Activated T-cell treated with anti-CD3 and anti-CD28 coated beads, Interleukin-2, amount 50 U/mL, for 24 hours (primary cell): ENCODE data around the gene DESI2.
"Not testable (repeated sequence)": the region's sequence is repeated elsewhere in the genome, so short reads cannot be mapped to it uniquely, and the experiment has no call there.

ENCODE experiments used
- DNase-seq: peaks from one replicate; pipeline ENCODE4 v3.0.0-alpha.2; 2020
- H3K27ac Mint-ChIP-seq: 2 replicates; pipeline ENCODE4 v1.8.0; 2020; ENCODE audit warnings: mild to moderate bottlenecking, mixed read lengths
- H3K27me3 Mint-ChIP-seq: 2 replicates; pipeline ENCODE4 v1.8.0; 2020; ENCODE audit warnings: mixed read lengths
- H3K36me3 Mint-ChIP-seq: 2 replicates; pipeline ENCODE4 v1.8.0; 2020; ENCODE audit warnings: low read depth, mixed read lengths
- H3K4me1 Mint-ChIP-seq: 2 replicates; pipeline ENCODE4 v1.8.0; 2020; ENCODE audit warnings: low read depth, mixed read lengths
- H3K4me3 Mint-ChIP-seq: 2 replicates; pipeline ENCODE4 v1.8.0; 2020; ENCODE audit warnings: mild to moderate bottlenecking, moderate library complexity, mixed read lengths
- H3K9me3 Mint-ChIP-seq: 2 replicates; pipeline ENCODE4 v1.8.0; 2020; ENCODE audit warnings: mixed read lengths

The DESI2 gene

DNA sequence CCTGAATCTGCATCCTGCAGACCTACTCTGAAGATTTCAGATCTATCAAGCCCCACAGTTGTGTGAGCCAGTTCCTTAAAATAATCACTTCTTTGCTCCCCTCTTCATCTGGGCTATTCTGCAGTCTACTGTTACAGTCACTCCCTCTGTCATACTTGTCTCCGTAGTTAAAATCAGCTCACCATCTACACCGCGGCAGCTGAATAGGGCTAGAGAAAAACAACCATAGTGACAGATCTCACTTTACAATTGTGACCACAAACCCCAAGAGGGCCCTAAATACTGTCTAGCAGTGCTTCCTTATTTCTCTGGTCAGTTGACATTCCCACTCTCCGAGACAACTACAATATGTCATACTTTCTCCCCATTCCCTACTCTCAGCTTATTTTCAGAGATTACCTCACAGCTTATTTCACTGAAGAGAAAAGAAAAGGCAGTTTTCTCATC, 12.9 kb downstream of the DESI2 start:
- Mint-ChIP-seq H3K36me3 (peaks cover 22% of the 10 kb centered on the region), H3K4me1 (peaks cover 26% of the 10 kb centered on the region), H3K4me3 (no peak overlapping the region), H3K27ac (no peak overlapping the region), H3K27me3 (no peaks in the 10 kb centered on the region), H3K9me3 (no peaks in the 10 kb centered on the region)
- no peak for DNase-seq

GRCh38 chr1:244666672-244667418, 13.9 kb downstream of the DESI2 start:
- H3K27me3 Mint-ChIP-seq, H3K27ac Mint-ChIP-seq, H3K9me3 Mint-ChIP-seq, H3K4me3 Mint-ChIP-seq, DNase-seq: not testable (repeated sequence)
- peaks cover 26% of the 10 kb centered on the region for H3K4me1 Mint-ChIP-seq
- peaks cover 28% of the 10 kb centered on the region for H3K36me3 Mint-ChIP-seq

DNA sequence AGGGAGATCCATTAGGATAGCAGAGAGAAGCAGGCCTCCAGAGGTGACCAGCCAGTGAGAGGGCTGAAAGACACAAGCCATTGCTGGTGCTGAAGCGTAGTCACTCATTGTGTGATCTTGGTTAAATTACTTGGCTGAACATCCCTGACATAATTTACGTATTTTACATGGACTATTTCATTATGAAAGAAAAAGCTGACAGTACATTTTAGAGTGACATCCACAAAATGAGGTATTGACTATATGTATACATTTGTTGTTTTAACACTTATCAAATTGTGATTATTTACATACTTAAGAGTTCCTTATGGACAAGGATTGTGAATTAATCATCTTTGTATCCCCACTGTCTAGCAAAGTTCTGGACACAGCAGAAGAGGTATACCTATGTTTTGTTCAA, 14.9 kb downstream of the DESI2 start:
- H3K4me3 Mint-ChIP-seq = no peak overlapping the region
- H3K27me3 Mint-ChIP-seq = no peaks in the 10 kb centered on the region
- no peak for DNase-seq
- H3K4me1 Mint-ChIP-seq = peaks cover 21% of the 10 kb centered on the region
- peaks cover 30% of the 10 kb centered on the region for H3K36me3 Mint-ChIP-seq
- H3K27ac Mint-ChIP-seq = no peak overlapping the region
- H3K9me3 Mint-ChIP-seq = no peaks in the 10 kb centered on the region

DNA sequence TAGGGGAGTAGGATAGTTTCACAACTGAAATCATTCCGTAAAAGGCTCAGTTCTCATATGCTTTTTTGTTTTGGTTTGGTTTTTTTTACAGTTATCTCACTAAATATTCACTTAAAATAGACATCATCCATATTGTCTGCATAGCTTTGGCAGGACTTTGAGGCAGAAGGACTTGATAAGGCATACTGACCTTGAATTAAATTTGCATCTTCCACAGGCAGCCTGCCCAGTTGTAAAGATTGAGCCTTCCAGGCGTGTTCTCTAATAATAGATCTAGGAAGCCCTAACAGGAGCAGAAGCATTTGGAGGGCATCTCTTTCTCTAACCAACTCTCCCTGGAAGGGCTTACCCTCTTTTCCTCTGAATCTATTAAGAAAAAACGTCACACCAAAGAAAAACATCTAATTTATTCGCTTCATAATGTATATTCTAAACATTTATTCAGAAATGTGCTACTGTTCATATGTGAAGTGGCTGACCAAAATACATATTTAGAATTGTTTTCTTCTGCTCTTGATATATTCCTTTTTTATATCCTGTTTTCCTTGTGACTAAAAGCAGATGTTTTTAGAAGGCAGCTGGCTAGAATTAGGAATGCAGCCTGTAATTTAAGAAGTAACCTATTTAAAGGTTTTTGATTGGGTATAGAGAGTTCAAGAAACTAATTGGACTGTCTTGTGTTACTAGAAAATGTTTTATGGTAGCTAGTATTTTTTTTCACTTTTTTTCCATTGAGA, 20.2 kb downstream of the DESI2 start:
- H3K27ac Mint-ChIP-seq = no peak overlapping the region
- DNase-seq = no peak
- H3K9me3 Mint-ChIP-seq = no peaks in the 10 kb centered on the region

DNA sequence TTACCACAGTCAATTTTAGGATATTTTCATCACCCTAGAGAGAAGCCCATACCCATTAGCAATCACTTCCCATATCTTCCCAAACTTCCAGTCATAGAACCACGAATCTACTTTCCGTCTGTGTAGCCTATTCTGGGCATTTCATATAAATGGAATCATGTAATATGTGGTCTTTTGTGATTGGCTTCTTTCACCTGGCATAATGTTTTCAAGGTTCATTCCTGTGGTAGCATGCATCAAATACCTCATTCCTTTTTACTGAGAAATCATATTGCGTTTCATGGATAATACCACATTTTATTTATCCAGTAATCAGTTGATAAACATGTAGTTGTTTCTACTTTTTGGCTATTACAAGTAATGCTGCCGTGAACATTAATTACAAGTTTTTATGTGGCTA, 21.5 kb downstream of the DESI2 start:
- DNase-seq = no peak
- Mint-ChIP-seq H3K27me3 (no peaks in the 10 kb centered on the region), H3K4me3 (no peak overlapping the region), H3K9me3 (no peaks in the 10 kb centered on the region), H3K4me1 (peaks cover 32% of the 10 kb centered on the region), H3K36me3 (peaks cover 66% of the 10 kb centered on the region), H3K27ac (no peak overlapping the region)

More for the DNA sequence above, 20.2 kb downstream of the DESI2 start:
- Mint-ChIP-seq H3K4me3 (no peak overlapping the region), H3K36me3 (peaks cover 61% of the 10 kb centered on the region), H3K4me1 (peaks cover 32% of the 10 kb centered on the region), H3K27me3 (no peaks in the 10 kb centered on the region)

GRCh38 chr1:244675167-244675566, 22.2 kb downstream of the DESI2 start:
- Mint-ChIP-seq H3K4me3 (no peak overlapping the region), H3K36me3 (peaks cover 69% of the 10 kb centered on the region), H3K27me3 (no peaks in the 10 kb centered on the region), H3K27ac (no peak overlapping the region), H3K4me1 (peaks cover 34% of the 10 kb centered on the region), H3K9me3 (no peaks in the 10 kb centered on the region)
- DNase-seq = no peak

DNA sequence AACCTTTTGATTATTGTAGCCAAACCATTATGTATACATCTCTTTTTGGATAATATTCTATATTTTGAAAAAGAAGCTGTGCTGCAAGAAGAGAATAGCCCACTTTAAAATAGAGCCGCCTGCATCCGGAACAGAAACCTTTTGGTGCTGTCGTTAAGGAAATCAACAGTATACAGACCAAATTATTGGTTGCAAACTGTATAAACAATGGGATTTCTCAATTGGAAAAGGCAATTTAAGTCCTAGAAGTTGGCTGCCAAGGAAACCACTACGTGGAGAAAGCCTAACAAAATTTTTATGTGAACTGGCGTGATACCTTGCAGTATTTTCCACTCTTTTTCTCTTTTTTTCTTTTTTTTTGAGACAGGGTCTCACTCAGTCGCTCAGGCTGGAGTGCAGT, 25.8 kb downstream of the DESI2 start:
- Mint-ChIP-seq H3K4me1 (peaks cover 43% of the 10 kb centered on the region), H3K9me3 (no peaks in the 10 kb centered on the region)

GRCh38 chr1:244680667-244681066, 27.7 kb downstream of the DESI2 start:
- peaks cover 61% of the 10 kb centered on the region for H3K36me3 Mint-ChIP-seq
- peaks cover 35% of the 10 kb centered on the region for H3K4me1 Mint-ChIP-seq
- DNase-seq = no peak
- H3K4me3 Mint-ChIP-seq = no peak overlapping the region
- no peak overlapping the region for H3K27ac Mint-ChIP-seq
- no peaks in the 10 kb centered on the region for H3K27me3 Mint-ChIP-seq
- H3K9me3 Mint-ChIP-seq = no peaks in the 10 kb centered on the region

More for the DNA sequence above, 25.8 kb downstream of the DESI2 start:
- H3K27ac Mint-ChIP-seq = no peak overlapping the region
- peaks cover 68% of the 10 kb centered on the region for H3K36me3 Mint-ChIP-seq
- no peaks in the 10 kb centered on the region for H3K27me3 Mint-ChIP-seq
- no peak for DNase-seq
- H3K4me3 Mint-ChIP-seq = no peak overlapping the region

GRCh38 chr1:244682087-244682486, 29.2 kb downstream of the DESI2 start:
- not testable (repeated sequence) for H3K27me3 Mint-ChIP-seq, H3K4me3 Mint-ChIP-seq, DNase-seq, H3K9me3 Mint-ChIP-seq, H3K27ac Mint-ChIP-seq
- peaks cover 32% of the 10 kb centered on the region for H3K4me1 Mint-ChIP-seq
- peaks cover 70% of the 10 kb centered on the region for H3K36me3 Mint-ChIP-seq

- Mint-ChIP-seq H3K4me3 (no peak overlapping the region), H3K9me3 (peaks cover 2% of the 10 kb centered on the region), H3K36me3 (peaks cover 95% of the 10 kb centered on the region), H3K27ac (no peak overlapping the region), H3K4me1 (no peaks in the 10 kb centered on the region), H3K27me3 (no peaks in the 10 kb centered on the region)
- DNase-seq = no peak
Observed at GRCh38 chr1:244695937-244696336, 43.0 kb downstream of the DESI2 start.

- H3K27me3 Mint-ChIP-seq = no peaks in the 10 kb centered on the region
- no peak overlapping the region for H3K4me3 Mint-ChIP-seq
- no peak for DNase-seq
- H3K27ac Mint-ChIP-seq = no peak overlapping the region
- no peaks in the 10 kb centered on the region for H3K4me1 Mint-ChIP-seq
- peaks cover 76% of the 10 kb centered on the region for H3K36me3 Mint-ChIP-seq
- H3K9me3 Mint-ChIP-seq = peaks cover 2% of the 10 kb centered on the region
Observed at GRCh38 chr1:244699741-244700140, 46.8 kb downstream of the DESI2 start.

DNA sequence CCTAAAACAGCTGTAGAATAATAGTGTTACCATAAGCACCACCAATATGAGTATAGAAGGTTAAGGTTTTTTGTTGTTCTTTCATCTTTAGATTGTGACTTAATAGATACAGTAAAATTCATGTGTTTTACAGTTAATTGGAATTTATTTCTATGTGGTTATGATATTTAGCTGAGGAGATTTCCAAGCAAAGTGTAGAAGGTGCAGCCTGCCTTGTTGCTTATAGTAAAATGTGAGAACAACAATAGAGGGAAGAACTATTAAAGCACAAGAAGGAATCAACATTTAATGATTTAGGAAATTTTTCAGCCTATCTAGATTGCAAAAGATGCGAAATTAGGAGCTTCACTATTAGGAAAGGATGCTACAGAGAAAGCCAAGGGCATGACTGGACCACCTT, 47.9 kb downstream of the DESI2 start:
- Mint-ChIP-seq H3K27ac (no peak overlapping the region), H3K9me3 (peaks cover 2% of the 10 kb centered on the region), H3K4me3 (no peak overlapping the region), H3K4me1 (no peaks in the 10 kb centered on the region), H3K36me3 (peaks cover 79% of the 10 kb centered on the region), H3K27me3 (no peaks in the 10 kb centered on the region)
- DNase-seq = no peak

- Mint-ChIP-seq H3K27ac (no peak overlapping the region), H3K4me3 (no peak overlapping the region), H3K27me3 (no peaks in the 10 kb centered on the region), H3K4me1 (no peaks in the 10 kb centered on the region), H3K36me3 (peaks cover 69% of the 10 kb centered on the region), H3K9me3 (peaks cover 2% of the 10 kb centered on the region)
- DNase-seq = no peak
Observed at GRCh38 chr1:244702620-244703019, 49.7 kb downstream of the DESI2 start.

- H3K36me3 Mint-ChIP-seq = peaks cover 58% of the 10 kb centered on the region
- H3K4me3 Mint-ChIP-seq = no peak overlapping the region
- no peaks in the 10 kb centered on the region for H3K27me3 Mint-ChIP-seq
- peaks cover 2% of the 10 kb centered on the region for H3K9me3 Mint-ChIP-seq
- no peaks in the 10 kb centered on the region for H3K4me1 Mint-ChIP-seq
- no peak overlapping the region for H3K27ac Mint-ChIP-seq
- DNase-seq = no peak
Observed at GRCh38 chr1:244704107-244704506, 51.2 kb downstream of the DESI2 start.
